Activated T-cell treated with anti-CD3 and anti-CD28 coated beads, Interleukin-2, amount 50 U/mL, for 24 hours (primary cell): ENCODE results near the gene MAP3K6.

Experiments used
- DNase-seq: peaks from one replicate; pipeline ENCODE4 v3.0.0-alpha.2; 2020
- H3K27ac Mint-ChIP-seq: 2 replicates; pipeline ENCODE4 v1.8.0; 2020; ENCODE audit warnings: mild to moderate bottlenecking, mixed read lengths
- H3K27me3 Mint-ChIP-seq: 2 replicates; pipeline ENCODE4 v1.8.0; 2020; ENCODE audit warnings: mixed read lengths
- H3K36me3 Mint-ChIP-seq: 2 replicates; pipeline ENCODE4 v1.8.0; 2020; ENCODE audit warnings: low read depth, mixed read lengths
- H3K4me1 Mint-ChIP-seq: 2 replicates; pipeline ENCODE4 v1.8.0; 2020; ENCODE audit warnings: low read depth, mixed read lengths
- H3K4me3 Mint-ChIP-seq: 2 replicates; pipeline ENCODE4 v1.8.0; 2020; ENCODE audit warnings: mild to moderate bottlenecking, moderate library complexity, mixed read lengths
- H3K9me3 Mint-ChIP-seq: 2 replicates; pipeline ENCODE4 v1.8.0; 2020; ENCODE audit warnings: mixed read lengths

The MAP3K6 gene

GRCh38 chr1:27331426-27331825 lies 35.3 kb downstream of the MAP3K6 start:
- Mint-ChIP-seq H3K4me3 (no peak overlapping the region), H3K9me3 (no peaks in the 10 kb centered on the region), H3K4me1 (peaks cover 38% of the 10 kb centered on the region), H3K27ac (peak overlapping the region; percentile 68), H3K27me3 (no peaks in the 10 kb centered on the region), H3K36me3 (peaks cover 91% of the 10 kb centered on the region)
- no peak for DNase-seq

GRCh38 chr1:27330786-27331185 lies 36.0 kb downstream of the MAP3K6 start:
- peaks cover 45% of the 10 kb centered on the region for H3K4me1 Mint-ChIP-seq
- no peak for DNase-seq
- H3K4me3 Mint-ChIP-seq: no peak overlapping the region

DNA sequence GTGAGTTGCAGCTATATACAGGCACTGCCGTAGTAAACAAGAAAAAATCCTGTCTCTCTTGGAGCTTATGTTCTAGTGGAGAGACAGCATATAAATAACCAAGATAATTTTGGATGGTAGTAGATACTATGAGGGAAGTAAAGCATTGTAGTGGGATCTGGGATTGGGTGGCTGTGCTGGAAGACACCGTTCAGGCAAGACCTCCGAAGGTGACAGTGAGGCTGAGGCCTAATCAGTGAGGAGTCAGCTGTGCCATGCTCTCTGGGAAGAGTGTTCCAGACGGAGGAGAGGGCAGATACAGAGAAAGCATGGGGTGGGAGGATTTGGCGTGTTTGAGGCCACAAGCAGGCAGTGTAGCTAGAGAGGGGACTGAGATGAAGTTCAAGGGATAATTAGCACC lies 38.8 kb downstream of the MAP3K6 start:
- no peak for DNase-seq
- no peaks in the 10 kb centered on the region for H3K27me3 Mint-ChIP-seq
- H3K9me3 Mint-ChIP-seq: no peaks in the 10 kb centered on the region
- H3K4me3 Mint-ChIP-seq: no peak overlapping the region
- peaks cover 91% of the 10 kb centered on the region for H3K36me3 Mint-ChIP-seq
- H3K4me1 Mint-ChIP-seq: peaks cover 72% of the 10 kb centered on the region
- peak overlapping the region; percentile 40 for H3K27ac Mint-ChIP-seq

More at GRCh38 chr1:27330786-27331185, 36.0 kb downstream of the MAP3K6 start:
- Mint-ChIP-seq H3K9me3 (no peaks in the 10 kb centered on the region), H3K27me3 (no peaks in the 10 kb centered on the region), H3K36me3 (peaks cover 91% of the 10 kb centered on the region), H3K27ac (peak overlapping the region; percentile 68)

- peak overlapping the region; percentile 97 for H3K27ac Mint-ChIP-seq
- no peaks in the 10 kb centered on the region for H3K9me3 Mint-ChIP-seq
- peaks cover 73% of the 10 kb centered on the region for H3K36me3 Mint-ChIP-seq
- H3K4me1 Mint-ChIP-seq: peaks cover 66% of the 10 kb centered on the region
- no peaks in the 10 kb centered on the region for H3K27me3 Mint-ChIP-seq
- no peak overlapping the region for H3K4me3 Mint-ChIP-seq
- DNase-seq: no peak
These were observed 41.5 kb downstream of the MAP3K6 start for GRCh38 chr1:27325286-27325685.

DNA sequence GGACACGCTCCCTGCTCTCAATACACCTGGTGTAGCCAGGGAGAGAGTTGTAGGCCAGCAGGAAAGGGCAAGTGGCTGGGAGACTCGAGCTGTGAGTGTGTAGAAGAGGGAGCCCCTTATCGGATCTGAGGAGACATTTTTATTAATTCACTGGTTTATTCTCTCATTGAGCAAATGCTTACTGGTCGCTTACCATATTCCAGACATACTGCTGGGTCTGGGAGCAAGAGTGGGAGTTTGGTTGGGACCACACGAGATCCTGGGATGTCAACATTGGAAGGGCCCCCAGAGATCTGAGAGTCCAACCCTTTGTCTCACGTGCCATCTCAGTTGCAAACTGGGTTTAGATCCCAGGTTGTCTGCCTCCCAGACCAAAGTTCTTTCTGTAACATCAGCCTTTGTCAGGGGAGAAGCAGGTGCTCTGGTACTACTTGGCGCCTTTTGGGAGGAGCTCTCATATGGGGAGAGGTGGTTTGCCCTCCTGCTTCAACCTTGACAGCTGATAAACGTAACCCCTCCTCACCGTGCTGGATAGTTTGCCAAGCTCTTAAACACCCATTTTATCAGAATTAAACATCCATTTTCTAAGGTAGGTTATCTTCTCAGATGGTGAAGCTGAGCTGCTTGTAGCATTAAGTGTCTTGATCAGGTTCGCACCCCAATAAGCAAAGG lies 44.1 kb downstream of the MAP3K6 start:
- Mint-ChIP-seq H3K4me1 (peaks cover 49% of the 10 kb centered on the region), H3K4me3 (peak overlapping the region; percentile 97), H3K27ac (peak overlapping the region; percentile 97), H3K27me3 (no peaks in the 10 kb centered on the region), H3K9me3 (no peaks in the 10 kb centered on the region), H3K36me3 (peaks cover 53% of the 10 kb centered on the region)
- DNase-seq: no peak

DNA sequence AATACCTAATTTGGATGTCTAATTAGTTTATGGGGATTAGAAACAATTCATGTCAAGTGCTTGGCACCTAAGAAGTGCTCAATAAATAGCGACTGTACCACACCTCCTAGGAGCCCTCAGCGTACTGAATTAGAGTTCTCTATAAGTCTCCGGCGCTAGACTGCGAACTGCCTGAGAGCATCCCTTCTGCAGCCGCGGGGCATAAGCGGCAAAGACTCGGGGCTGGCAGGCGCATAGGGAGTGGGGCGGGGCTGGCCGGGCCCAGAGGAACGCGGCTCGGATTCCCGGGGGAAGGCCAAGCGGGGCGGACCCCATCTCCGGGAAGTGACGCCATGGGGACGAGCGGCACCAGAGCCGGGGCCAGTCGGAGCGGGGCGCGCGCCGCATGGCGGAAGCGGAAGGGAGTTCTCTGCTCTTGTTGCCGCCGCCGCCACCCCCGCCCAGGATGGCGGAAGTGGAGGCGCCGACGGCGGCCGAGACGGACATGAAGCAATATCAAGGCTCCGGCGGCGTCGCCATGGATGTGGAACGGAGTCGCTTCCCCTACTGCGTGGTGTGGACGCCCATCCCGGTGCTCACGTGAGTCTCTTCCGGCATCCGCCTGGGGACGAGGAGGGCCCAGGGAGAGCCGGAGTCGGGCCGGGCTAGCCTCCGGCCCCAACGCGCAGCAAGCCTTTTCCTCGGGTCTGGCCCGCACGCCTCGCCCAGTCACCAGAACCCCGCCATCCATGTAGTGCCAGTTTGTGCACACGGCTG lies 44.8 kb downstream of the MAP3K6 start, which contains the start of gene TMEM222:
Gene TMEM222, plus strand, starts transcription at position 351 of the 756 bp plus-strand sequence. Its CDS starts 35 bp downstream, at position 386.
- H3K4me3 Mint-ChIP-seq: peak within 1 kb of the TSS; percentile 97
- H3K9me3 Mint-ChIP-seq: no peaks in the 10 kb centered on the region
- H3K36me3 Mint-ChIP-seq: peaks cover 49% of the 10 kb centered on the region
- peak; percentile 98 for DNase-seq
- peak within 1 kb of the TSS; percentile 97 for H3K27ac Mint-ChIP-seq
- no peaks in the 10 kb centered on the region for H3K27me3 Mint-ChIP-seq
- H3K4me1 Mint-ChIP-seq: peaks cover 46% of the 10 kb centered on the region

DNA sequence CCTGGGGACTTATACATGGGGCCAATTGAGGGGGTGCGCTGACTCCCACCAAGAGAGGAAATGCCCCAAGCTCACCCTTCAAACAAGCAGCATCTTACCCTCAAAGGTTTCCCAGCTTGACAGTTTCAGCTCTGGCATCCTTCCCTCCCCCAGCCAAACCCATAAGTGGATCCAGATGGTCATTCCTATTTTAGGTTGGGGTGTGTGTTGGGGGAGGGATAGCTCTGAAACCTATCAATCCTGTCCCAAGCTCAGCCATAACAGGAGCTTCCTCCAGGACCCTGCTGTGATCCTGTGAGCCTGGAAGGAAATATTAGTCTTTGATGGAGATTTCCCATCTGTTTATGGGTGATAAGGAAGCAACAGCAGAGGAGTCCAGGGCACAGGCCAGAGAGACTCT lies 48.2 kb downstream of the MAP3K6 start:
- Mint-ChIP-seq H3K27me3 (no peaks in the 10 kb centered on the region), H3K36me3 (peaks cover 15% of the 10 kb centered on the region), H3K9me3 (no peaks in the 10 kb centered on the region), H3K4me3 (no peak overlapping the region), H3K4me1 (peaks cover 12% of the 10 kb centered on the region), H3K27ac (no peak overlapping the region)
- no peak for DNase-seq

DNA sequence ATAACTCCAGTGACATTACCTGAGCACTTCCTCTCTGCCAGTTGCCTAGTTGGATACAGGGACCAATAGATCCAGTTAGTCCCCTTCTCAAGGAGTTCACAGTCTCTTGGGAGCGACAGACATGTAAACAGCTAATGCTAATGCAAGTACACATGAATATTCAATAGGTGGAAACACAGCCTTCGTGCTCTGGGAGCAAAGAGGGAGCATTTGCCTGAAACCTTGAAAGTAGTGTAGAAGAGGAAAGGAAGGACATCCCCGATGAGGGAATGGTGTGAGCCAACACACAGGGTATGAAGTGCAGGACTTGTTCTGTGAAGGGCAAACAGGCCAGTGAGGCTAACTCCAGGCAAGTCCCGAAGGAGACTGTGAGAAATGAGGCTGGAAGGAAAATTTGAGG lies 48.6 kb downstream of the MAP3K6 start:
- H3K4me3 Mint-ChIP-seq: no peak overlapping the region
- H3K36me3 Mint-ChIP-seq: peaks cover 10% of the 10 kb centered on the region
- no peaks in the 10 kb centered on the region for H3K9me3 Mint-ChIP-seq
- H3K4me1 Mint-ChIP-seq: peaks cover 7% of the 10 kb centered on the region
- no peak for DNase-seq
- no peak overlapping the region for H3K27ac Mint-ChIP-seq
- no peaks in the 10 kb centered on the region for H3K27me3 Mint-ChIP-seq

DNA sequence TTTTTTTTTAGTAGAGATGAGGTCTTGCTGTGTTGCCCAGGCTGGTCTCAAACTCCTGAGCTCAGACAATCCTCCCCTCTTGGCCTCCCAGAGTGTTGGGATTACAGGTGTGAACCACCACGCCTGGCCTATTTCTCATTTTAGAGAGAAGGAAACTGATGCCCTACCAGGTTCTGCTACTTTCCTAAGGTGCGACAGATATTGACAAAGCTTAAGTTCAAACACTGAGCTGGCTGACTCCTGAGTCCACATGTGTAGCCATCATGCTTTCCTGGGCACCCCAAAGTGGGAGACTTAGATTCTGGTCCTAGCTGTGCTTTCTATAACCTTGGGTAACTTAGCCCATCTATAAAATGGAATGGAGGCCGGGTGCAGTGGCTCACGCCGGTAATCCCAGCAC lies 49.9 kb downstream of the MAP3K6 start:
- no peaks in the 10 kb centered on the region for H3K9me3 Mint-ChIP-seq
- H3K4me1 Mint-ChIP-seq: peaks cover 6% of the 10 kb centered on the region
- no peaks in the 10 kb centered on the region for H3K36me3 Mint-ChIP-seq
- H3K27me3 Mint-ChIP-seq: no peaks in the 10 kb centered on the region
- no peak overlapping the region for H3K27ac Mint-ChIP-seq
- H3K4me3 Mint-ChIP-seq: no peak overlapping the region
- DNase-seq: no peak

DNA sequence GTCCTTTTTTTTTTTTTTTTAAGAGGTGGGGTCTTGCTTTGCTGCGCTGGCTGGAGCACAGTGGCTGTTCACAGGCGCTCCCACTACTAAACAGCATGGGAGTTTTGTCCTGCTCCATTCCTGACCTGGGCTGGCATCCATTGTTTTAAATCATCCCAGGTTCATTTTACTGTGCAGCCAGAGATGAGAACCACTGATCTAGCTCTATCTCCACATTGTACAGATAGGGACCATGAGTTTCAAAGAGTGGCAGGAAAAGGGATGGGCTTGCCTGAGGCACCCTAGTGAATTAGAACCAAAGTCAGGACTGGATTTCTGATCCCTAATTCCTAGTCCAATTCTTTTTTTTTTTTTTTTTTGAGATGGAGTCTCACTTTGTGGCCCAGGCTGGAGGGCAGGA lies 52.0 kb downstream of the MAP3K6 start:
- H3K9me3 Mint-ChIP-seq: no peaks in the 10 kb centered on the region
- H3K4me3 Mint-ChIP-seq: no peak overlapping the region
- H3K27me3 Mint-ChIP-seq: no peaks in the 10 kb centered on the region
- H3K4me1 Mint-ChIP-seq: no peaks in the 10 kb centered on the region
- no peaks in the 10 kb centered on the region for H3K36me3 Mint-ChIP-seq
- H3K27ac Mint-ChIP-seq: no peak overlapping the region
- no peak for DNase-seq

DNA sequence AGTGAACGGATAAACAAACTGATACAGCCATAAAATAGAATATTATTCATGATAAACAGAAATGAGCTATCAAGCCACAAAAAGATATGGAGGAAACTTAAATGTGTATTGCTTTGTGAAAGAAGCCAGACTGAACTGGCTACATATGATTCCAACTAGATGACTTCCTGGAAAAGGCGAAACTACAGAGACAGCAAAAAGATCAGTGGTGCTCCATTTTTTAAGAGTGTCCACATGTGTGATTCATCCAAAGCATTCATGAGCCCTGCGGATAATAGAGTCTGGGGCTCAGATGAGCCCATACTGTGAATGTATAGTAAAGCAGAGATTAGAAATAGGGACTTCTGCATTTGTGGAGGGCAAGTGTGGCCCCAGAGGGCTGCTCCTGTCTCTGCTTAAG lies 52.6 kb downstream of the MAP3K6 start:
- H3K27me3 Mint-ChIP-seq: no peaks in the 10 kb centered on the region
- H3K36me3 Mint-ChIP-seq: no peaks in the 10 kb centered on the region
- H3K9me3 Mint-ChIP-seq: no peaks in the 10 kb centered on the region
- H3K27ac Mint-ChIP-seq: no peak overlapping the region
- no peak overlapping the region for H3K4me3 Mint-ChIP-seq
- no peaks in the 10 kb centered on the region for H3K4me1 Mint-ChIP-seq
- no peak for DNase-seq

DNA sequence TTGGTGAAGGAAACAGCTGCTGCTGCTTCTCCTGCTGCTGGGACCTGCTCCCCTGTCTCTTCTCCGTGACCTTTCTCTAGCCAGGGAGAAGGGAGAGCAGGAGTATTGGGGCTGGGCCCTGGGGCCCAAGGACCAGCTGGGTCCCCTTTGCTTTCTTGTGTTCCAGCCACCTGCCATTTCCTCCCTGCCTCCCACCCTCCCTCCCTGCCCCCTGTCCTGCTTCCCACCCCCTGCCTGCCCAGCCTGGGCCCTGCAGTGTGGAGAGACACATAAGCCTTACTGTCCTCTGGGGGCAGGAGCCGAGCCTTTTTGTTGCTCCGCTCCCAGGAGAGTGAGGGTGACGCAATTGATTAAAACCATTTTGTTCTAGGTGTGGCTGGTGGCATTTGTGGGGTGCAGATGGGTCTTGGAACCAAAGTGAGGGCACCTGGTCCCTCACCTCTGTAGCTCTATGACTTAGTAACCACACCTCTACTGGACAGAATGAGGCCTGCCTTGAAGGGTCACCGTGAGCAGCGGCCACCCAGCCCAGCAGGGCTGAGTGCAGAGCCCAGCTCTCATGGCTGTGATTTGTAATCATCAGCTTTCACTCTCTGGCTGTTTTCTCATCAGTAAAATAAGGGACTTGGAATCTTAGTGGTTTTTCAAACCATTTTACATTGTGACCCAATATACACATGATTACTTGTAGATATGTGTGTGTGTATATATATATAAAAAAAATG lies 58.7 kb downstream of the MAP3K6 start:
- H3K27me3 Mint-ChIP-seq: no peaks in the 10 kb centered on the region
- DNase-seq: no peak
- no peaks in the 10 kb centered on the region for H3K9me3 Mint-ChIP-seq
- no peak overlapping the region for H3K4me3 Mint-ChIP-seq
- no peaks in the 10 kb centered on the region for H3K4me1 Mint-ChIP-seq
- H3K27ac Mint-ChIP-seq: no peak overlapping the region
- H3K36me3 Mint-ChIP-seq: peaks cover 5% of the 10 kb centered on the region

GRCh38 chr1:27306892-27307761 lies 59.6 kb downstream of the MAP3K6 start:
- no peaks in the 10 kb centered on the region for H3K9me3 Mint-ChIP-seq
- no peaks in the 10 kb centered on the region for H3K4me1 Mint-ChIP-seq
- H3K36me3 Mint-ChIP-seq: peaks cover 9% of the 10 kb centered on the region
- peak overlapping the region; percentile 29 for H3K27ac Mint-ChIP-seq
- H3K27me3 Mint-ChIP-seq: no peaks in the 10 kb centered on the region
- no peak for DNase-seq
- H3K4me3 Mint-ChIP-seq: no peak overlapping the region

DNA sequence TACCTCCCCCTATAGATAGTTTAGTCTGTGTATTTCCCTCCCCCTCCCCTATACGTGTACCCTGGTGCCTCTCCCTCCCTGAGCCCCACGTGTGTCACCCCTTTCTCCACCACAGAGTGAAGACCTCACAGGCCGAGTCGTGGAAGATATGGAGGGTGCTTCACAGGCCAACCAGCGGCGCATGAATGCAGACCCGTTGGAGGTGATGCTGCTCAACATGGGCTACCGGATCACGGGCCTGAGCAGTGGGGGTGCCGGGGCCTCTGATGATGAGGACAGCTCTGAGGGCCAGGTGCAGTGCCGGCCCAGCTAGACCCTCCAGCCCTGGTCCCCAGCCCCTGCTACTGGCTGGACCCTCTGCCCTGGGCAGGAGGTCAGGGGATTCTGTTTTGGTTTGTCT lies 60.7 kb downstream of the MAP3K6 start:
- H3K4me3 Mint-ChIP-seq: no peak overlapping the region
- H3K27me3 Mint-ChIP-seq: no peaks in the 10 kb centered on the region
- H3K9me3 Mint-ChIP-seq: no peaks in the 10 kb centered on the region

More for the DNA sequence above, 60.7 kb downstream of the MAP3K6 start:
- DNase-seq: no peak
- H3K4me1 Mint-ChIP-seq: no peaks in the 10 kb centered on the region
- peaks cover 19% of the 10 kb centered on the region for H3K36me3 Mint-ChIP-seq
- H3K27ac Mint-ChIP-seq: no peak overlapping the region
